Gastrocnemius medialis (tissue), 4 donors: Measurements from ENCODE around the gene TTC29.

Experiments
- POLR2A ChIP-seq, 2 donors: fragments of 450-650 bp; IDR thresholded peaks; one replicate each; pipeline ENCODE4 v1.6.1; 2017; ENCODE audit warnings: antibody characterized with exemption in 2 of 2, mild to moderate bottlenecking in 2 of 2, moderate library complexity in 2 of 2
- TF ChIP-seq, protein P1 (sequence below), 5 experiments: fragments of 450-650 bp in 3 of 5; fragments of 200-600 bp in 2 of 5; sonication (generic) in 2 of 5; IDR thresholded peaks in 4 of 5; conservative IDR thresholded peaks in 1 of 5; 1 replicate in 4 of 5; 2 replicates in 1 of 5; pipeline ENCODE4 v1.5.1; 2016 to 2019; ENCODE audit warnings: antibody characterized with exemption in 5 of 5, mild to moderate bottlenecking in 3 of 5, moderate library complexity in 3 of 5

DNA sequence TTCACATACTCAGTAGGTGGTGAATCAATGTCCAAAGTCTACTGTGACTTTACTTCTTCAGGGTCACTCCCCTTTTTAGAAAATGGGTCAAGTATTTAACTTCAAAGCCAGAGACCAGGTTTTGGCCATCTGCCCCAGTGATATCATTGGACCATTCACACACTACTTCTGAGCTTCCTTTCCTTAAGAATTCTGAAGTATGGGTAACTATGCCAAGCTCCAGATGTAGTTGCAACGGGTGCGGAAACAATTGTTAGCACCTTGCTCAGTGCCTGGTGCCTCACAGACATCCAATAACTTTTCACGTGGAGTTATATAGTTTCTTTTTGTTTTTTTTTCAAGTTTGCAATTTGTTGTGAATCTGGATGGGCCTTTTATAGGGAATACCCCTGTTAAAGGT, 62.6 kb downstream of the TTC29 start:
- TF ChIP-seq, protein P1, sequence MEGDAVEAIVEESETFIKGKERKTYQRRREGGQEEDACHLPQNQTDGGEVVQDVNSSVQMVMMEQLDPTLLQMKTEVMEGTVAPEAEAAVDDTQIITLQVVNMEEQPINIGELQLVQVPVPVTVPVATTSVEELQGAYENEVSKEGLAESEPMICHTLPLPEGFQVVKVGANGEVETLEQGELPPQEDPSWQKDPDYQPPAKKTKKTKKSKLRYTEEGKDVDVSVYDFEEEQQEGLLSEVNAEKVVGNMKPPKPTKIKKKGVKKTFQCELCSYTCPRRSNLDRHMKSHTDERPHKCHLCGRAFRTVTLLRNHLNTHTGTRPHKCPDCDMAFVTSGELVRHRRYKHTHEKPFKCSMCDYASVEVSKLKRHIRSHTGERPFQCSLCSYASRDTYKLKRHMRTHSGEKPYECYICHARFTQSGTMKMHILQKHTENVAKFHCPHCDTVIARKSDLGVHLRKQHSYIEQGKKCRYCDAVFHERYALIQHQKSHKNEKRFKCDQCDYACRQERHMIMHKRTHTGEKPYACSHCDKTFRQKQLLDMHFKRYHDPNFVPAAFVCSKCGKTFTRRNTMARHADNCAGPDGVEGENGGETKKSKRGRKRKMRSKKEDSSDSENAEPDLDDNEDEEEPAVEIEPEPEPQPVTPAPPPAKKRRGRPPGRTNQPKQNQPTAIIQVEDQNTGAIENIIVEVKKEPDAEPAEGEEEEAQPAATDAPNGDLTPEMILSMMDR (IDR thresholded peaks at IDR 0.05 in 4 of 5, conservative IDR thresholded peaks at IDR 0.05 in 1 of 5) = no peak
- TF ChIP-seq POLR2A (IDR thresholded peaks at IDR 0.05) = no peak
